Neuron (in vitro differentiated cells): ENCODE measurements around the gene PEX16.

Source experiments
- H2AFZ ChIP-seq: one replicate; pipeline ENCODE4 v1.6.1; 2013; ENCODE audit warnings: low read depth, mild to moderate bottlenecking, inconsistent platforms, low read length, moderate library complexity
- H3K27me3 ChIP-seq: one replicate; pipeline ENCODE4 v1.6.1; 2013; ENCODE audit warnings: low read length; ENCODE audit not compliant: insufficient read depth
- H3K36me3 ChIP-seq: one replicate; pipeline ENCODE4 v1.6.1; 2013; ENCODE audit warnings: low read length; ENCODE audit not compliant: insufficient read depth
- H3K4me1 ChIP-seq: one replicate; pipeline ENCODE4 v1.6.1; 2013; ENCODE audit warnings: low read length; ENCODE audit not compliant: insufficient read depth
- H3K4me3 ChIP-seq: 2 replicates; pipeline ENCODE4 v1.5.1; 2013; ENCODE audit warnings: mild to moderate bottlenecking, low read length, moderate library complexity
- H3K9me3 ChIP-seq: one replicate; pipeline ENCODE4 v1.6.1; 2013; ENCODE audit warnings: low read length

The PEX16 gene

GRCh38 chr11:45917623-45918330 is at the start of gene PEX16:
Gene PEX16 (minus strand): TSS chr11:45917877. CDS start chr11:45917811, 66 bp downstream.
- peaks cover 19% of the 10 kb centered on the region for H3K4me1 ChIP-seq
- no peaks in the 10 kb centered on the region for H3K9me3 ChIP-seq
- peaks cover 27% of the 10 kb centered on the region for H3K27me3 ChIP-seq
- H3K4me3 ChIP-seq, result peak within 1 kb of the TSS; percentile 99
- H3K36me3 ChIP-seq, result peaks cover 22% of the 10 kb centered on the region
- peak within 1 kb of the TSS; percentile 80 for H2AFZ ChIP-seq

DNA sequence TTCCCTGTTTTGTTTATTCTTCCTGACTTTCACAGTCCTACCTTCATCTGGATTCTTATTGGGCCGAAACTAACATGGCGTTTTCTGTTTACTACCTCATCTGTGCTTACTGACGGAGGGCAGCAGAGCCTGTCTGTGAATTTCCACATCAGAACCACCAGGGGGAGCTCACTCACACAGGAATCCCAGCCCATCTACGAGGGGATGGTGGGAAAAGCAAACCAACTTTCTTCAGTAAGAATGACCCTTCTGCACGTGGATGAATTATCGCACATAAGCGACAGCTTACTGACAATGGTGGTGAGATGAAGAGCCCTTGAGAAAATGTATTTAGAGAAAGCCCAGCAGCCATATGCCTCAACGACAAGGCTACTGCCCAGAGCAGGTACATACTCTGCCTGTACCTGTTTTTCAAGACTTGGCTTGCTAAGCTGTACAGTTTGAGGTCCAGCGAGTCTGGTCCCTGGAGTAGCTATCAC is 47.3 kb upstream of the PEX16 start:
- Histone ChIP-seq H3K4me1 (no peaks in the 10 kb centered on the region), H3K9me3 (peaks cover 2% of the 10 kb centered on the region), H3K27me3 (no peaks in the 10 kb centered on the region), H3K36me3 (peaks cover 69% of the 10 kb centered on the region), H2AFZ (no peak overlapping the region), H3K4me3 (no peak overlapping the region)

GRCh38 chr11:45961751-45962240 is 44.1 kb upstream of the PEX16 start:
- Histone ChIP-seq H3K4me3 (no peak overlapping the region), H3K4me1 (no peaks in the 10 kb centered on the region), H3K27me3 (no peaks in the 10 kb centered on the region), H3K9me3 (peaks cover 9% of the 10 kb centered on the region), H3K36me3 (peaks cover 52% of the 10 kb centered on the region), H2AFZ (no peak overlapping the region)

GRCh38 chr11:45960387-45961095 is 42.9 kb upstream of the PEX16 start:
- no peak overlapping the region for H3K4me3 ChIP-seq

GRCh38 chr11:45959851-45960250 is 42.2 kb upstream of the PEX16 start:
- Histone ChIP-seq H3K4me3 (no peak overlapping the region), H3K27me3 (no peaks in the 10 kb centered on the region), H2AFZ (no peak overlapping the region), H3K4me1 (no peaks in the 10 kb centered on the region), H3K36me3 (peaks cover 40% of the 10 kb centered on the region), H3K9me3 (peaks cover 9% of the 10 kb centered on the region)

More at GRCh38 chr11:45960387-45961095, 42.9 kb upstream of the PEX16 start:
- H3K36me3 ChIP-seq, result peaks cover 44% of the 10 kb centered on the region
- no peaks in the 10 kb centered on the region for H3K27me3 ChIP-seq
- H3K9me3 ChIP-seq, result peaks cover 9% of the 10 kb centered on the region
- no peaks in the 10 kb centered on the region for H3K4me1 ChIP-seq
- no peak overlapping the region for H2AFZ ChIP-seq

GRCh38 chr11:45949992-45950407 is 32.3 kb upstream of the PEX16 start:
- H3K4me3 ChIP-seq, result no peak overlapping the region
- H3K27me3 ChIP-seq, result no peaks in the 10 kb centered on the region
- H3K4me1 ChIP-seq, result peaks cover 31% of the 10 kb centered on the region
- peaks cover 50% of the 10 kb centered on the region for H3K36me3 ChIP-seq
- H2AFZ ChIP-seq, result no peak overlapping the region
- H3K9me3 ChIP-seq, result no peaks in the 10 kb centered on the region

DNA sequence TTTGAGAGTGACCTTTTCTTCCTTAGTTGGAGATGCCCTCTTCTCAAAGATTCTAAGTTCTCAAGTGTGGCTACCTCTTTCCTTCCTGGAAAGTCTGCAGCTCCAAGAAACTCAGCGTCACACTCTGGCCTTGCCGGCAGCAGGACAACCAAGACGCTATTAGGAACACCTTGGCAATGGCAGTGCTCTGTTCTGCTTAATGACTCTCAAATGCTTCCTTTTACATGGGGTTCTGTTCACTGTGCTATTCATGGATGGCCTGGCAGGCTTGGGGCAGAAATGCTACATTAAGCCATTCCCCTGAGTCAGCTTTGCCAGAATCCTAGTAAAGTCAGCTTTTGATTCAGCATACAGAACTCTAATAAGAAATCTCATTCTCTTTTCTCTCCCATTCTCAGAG is 30.7 kb upstream of the PEX16 start:
- H3K4me3 ChIP-seq, result no peak overlapping the region
- no peaks in the 10 kb centered on the region for H3K27me3 ChIP-seq
- peaks cover 31% of the 10 kb centered on the region for H3K4me1 ChIP-seq
- H2AFZ ChIP-seq, result no peak overlapping the region
- no peaks in the 10 kb centered on the region for H3K9me3 ChIP-seq
- H3K36me3 ChIP-seq, result peaks cover 57% of the 10 kb centered on the region

DNA sequence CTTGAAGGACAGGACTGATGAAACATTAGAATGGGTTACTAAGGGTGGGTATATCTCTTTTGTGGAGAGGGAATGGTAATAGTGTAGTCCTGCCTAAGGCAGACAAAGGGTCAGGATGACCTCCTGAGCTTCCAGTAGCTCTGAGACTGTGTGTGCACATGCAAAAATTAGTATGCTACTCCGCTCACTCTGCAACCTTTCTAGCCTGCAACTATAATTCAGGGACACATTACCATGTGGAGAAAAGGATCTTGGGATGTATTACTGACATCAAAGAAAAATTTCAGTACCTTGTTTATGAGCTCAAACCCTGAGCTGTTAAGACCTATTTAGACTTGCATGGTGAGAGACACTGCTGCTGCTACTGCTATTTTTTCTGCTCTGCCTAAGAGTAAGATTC is 30.2 kb upstream of the PEX16 start:
- Histone ChIP-seq H3K9me3 (no peaks in the 10 kb centered on the region), H3K36me3 (peaks cover 55% of the 10 kb centered on the region), H2AFZ (no peak overlapping the region), H3K4me3 (no peak overlapping the region), H3K4me1 (peaks cover 31% of the 10 kb centered on the region), H3K27me3 (no peaks in the 10 kb centered on the region)

DNA sequence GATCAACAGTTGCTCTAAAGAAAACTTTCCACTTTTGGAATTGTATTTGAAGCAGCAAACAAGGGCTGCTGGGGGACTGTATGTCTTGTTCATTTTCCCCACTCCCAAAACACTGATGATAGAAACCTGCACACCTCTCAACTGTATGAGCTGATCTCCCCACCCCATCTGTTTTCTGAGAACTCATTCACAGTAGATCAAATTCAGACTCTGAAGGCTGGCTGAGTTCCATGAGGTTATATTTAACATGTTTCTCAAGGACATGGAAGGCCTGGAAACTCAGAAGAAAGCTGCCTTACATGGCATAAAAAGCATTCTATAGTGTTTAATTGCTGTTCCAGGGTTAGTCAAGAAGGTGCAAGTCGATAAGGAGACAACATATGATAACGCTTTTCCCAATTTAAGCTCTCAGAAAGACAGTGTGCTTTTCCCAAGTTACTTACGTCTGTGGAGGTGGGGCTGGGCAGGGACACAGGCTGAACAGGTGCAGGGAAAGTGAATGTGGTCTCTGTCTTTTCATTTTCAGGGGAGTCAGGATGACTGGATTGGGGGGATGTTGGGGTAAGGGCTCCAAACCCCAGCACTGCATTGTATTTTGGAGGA is 27.8 kb upstream of the PEX16 start:
- Histone ChIP-seq H3K4me1 (peaks cover 31% of the 10 kb centered on the region), H3K4me3 (no peak overlapping the region), H3K9me3 (no peaks in the 10 kb centered on the region), H3K36me3 (peaks cover 56% of the 10 kb centered on the region), H2AFZ (no peak overlapping the region), H3K27me3 (no peaks in the 10 kb centered on the region)

DNA sequence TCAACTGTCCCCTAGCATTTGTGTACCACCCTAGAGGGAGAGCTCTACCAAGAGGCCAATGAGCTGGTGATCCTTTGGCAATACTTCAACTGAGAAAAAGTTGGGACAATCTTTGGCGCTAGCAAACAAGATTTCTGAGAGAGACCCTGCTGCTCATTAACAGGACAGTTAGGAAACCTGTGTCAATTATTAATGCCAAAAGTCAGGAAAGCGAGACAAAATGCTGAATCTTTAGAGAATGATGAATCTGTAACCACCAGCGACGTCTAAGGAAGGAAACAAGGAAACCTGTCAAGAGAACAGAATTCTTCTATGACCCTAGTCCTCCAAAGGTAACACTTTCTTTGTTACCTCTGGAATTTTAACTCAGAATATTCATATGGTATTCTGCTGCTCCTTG is 24.7 kb upstream of the PEX16 start:
- H3K27me3 ChIP-seq, result no peaks in the 10 kb centered on the region
- H3K4me3 ChIP-seq, result no peak overlapping the region
- H2AFZ ChIP-seq, result no peak overlapping the region
- peaks cover 8% of the 10 kb centered on the region for H3K4me1 ChIP-seq
- H3K36me3 ChIP-seq, result peaks cover 51% of the 10 kb centered on the region
- no peaks in the 10 kb centered on the region for H3K9me3 ChIP-seq

- peaks cover 45% of the 10 kb centered on the region for H3K36me3 ChIP-seq
- no peaks in the 10 kb centered on the region for H3K27me3 ChIP-seq
- H3K4me1 ChIP-seq, result no peaks in the 10 kb centered on the region
- no peak overlapping the region for H3K4me3 ChIP-seq
- H2AFZ ChIP-seq, result no peak overlapping the region
- no peaks in the 10 kb centered on the region for H3K9me3 ChIP-seq
These were observed 23.6 kb upstream of the PEX16 start for GRCh38 chr11:45941285-45941684.

GRCh38 chr11:45939836-45940235 is 22.2 kb upstream of the PEX16 start:
- H3K36me3 ChIP-seq, result peaks cover 43% of the 10 kb centered on the region
- H3K9me3 ChIP-seq, result no peaks in the 10 kb centered on the region
- no peak overlapping the region for H3K4me3 ChIP-seq
- H3K27me3 ChIP-seq, result no peaks in the 10 kb centered on the region
- no peaks in the 10 kb centered on the region for H3K4me1 ChIP-seq
- no peak overlapping the region for H2AFZ ChIP-seq

DNA sequence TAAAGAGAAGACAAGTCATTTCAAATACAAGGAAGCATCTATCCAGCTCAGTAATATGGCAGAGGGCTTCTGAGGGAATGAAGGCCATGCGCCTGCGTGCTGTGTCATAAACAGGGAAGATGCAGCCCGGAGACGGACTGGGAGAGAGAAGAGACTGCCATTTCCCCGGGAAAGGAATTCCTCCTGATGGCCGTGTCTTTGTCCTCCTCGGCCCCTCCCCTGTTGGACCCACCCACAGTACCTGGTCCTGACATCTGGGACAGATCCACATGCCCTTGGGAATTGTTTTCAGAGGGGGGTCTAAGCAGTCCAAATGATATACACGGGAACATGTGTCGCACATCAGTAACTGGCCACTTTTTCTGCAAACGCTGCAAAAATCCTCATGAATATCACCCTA is 20.2 kb upstream of the PEX16 start:
- no peaks in the 10 kb centered on the region for H3K4me1 ChIP-seq
- H3K9me3 ChIP-seq, result no peaks in the 10 kb centered on the region
- H3K27me3 ChIP-seq, result no peaks in the 10 kb centered on the region
- H3K4me3 ChIP-seq, result no peak overlapping the region
- H3K36me3 ChIP-seq, result peaks cover 47% of the 10 kb centered on the region
- H2AFZ ChIP-seq, result no peak overlapping the region
